HG03066 (cell line): Measurements from ENCODE around the gene FEZF2.

Experiments used
- ATAC-seq: cut with Tn5 transposase; IDR thresholded peaks from one replicate; pipeline ENCODE4 v1.9.1; 2021; ENCODE audit warnings: low read depth; ENCODE audit not compliant: unreplicated experiment

Gene FEZF2

DNA sequence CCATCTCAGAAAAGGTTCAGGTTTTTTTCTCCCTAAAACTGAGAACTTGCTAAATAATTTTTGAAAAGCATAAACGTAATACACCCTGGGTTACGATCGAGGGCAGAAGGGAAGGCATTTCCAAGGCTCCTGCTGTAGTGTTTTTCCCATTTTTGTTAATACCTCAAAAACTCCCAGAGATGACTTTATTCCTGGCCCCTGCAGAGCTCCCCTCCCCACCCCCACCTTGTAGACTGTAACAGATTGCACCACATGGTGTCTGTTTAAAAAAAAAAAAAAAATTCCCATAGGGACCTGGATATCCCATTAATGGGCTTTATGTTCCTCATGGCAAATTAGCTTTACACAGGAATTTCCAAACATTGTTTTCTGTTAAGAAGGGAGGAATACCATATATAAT lies 38.2 kb downstream of the FEZF2 start:
- ATAC-seq, result no peak

DNA sequence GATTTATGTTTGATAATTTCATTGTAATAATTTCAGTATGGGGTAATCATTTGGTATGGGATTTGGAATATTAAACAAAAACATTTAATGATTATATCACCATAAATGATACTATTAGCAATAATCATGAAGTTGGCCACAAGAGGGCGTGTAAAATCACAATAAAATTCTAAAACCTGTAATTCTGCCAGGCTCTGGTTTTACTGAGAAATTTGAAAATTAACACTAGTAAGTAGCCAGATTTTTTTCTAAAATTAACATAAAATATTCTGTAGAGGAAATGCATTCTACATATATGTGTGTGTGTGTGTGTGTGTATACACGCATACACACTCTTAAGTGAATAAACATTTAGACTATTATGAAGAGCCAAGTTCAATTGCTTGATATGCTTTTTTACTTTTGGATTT lies 40.5 kb downstream of the FEZF2 start:
- ATAC-seq, result no peak

DNA sequence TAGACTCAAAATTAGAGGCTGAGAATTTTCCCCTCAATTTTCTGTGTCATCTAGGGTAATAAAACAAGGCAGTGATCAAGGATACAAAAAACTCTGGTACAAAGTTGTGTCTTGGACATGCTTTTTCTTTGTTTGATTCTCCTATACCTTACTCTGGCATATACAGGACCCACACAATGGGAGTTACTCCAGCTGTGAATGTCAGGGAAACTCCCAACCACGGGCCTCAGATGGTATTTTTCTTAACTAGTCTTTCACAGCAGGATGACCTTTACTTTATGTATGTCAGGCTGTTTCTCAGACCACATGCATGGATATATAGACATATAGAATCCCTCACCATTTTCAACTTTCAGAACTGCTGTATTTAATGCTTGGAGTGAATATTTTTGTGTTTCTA lies 41.3 kb downstream of the FEZF2 start:
- no peak for ATAC-seq

DNA sequence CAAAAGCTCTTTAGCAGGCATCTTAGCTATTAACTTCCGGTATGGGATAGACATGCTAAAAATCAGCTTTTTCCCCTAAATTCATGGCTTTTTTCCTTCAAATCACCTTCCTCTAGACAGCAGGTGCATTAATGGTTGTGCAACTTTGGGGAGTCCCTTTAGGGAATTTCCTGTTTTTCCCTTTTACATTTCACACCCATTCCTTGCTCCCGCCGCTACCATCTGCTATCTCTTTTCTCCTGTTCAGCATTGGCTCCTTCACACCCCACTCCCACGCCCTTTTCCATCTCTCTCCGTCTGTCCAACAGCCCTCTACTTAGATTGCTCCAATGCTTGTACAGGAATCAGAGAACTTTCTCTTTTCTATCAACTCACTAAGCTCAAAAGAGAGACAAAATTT lies 43.4 kb downstream of the FEZF2 start:
- ATAC-seq, result no peak

DNA sequence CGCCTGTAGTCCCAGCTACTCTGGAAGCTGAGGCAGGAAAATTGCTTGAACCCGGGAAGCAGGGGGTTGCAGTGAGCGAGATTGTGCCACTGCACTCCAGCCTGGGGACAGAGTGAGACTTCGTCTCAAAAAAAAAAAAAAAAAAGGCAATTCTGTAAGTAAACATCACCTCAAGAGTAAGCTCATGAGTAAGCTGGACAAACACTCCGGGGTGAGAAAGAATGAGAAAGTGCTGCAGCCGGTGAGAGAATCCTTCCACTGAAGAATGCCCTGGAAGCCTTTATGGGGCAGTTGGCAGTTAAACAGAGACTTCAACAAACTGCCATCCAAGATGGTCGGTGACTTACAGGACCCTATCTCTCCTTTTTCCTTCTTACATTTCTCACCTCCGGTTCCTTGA lies 47.5 kb downstream of the FEZF2 start:
- no peak for ATAC-seq

DNA sequence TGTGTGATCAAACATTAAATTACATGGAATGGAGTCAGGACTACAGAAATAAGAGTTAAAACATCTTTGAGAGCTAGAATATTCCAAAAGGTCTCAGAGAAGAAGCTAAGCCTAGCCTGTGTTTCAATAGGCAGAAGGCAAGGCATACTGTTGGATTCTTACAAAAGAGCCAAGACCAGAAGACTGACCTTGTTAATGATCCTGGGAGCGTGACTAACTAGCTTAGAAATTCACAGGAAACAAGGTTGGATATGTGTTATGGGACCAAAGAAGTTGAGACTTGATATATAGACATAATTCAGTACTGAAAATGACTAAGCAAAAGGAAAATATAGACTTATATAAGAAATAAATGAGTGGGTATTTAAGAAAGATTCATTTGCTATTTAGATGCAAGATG lies 50.1 kb downstream of the FEZF2 start:
- no peak for ATAC-seq
